ENCODE data around the gene EEFSEC. TPM values are rescaled to one million over a fixed set of nuclear protein-coding genes. Genes with fewer than 3 reads are reported as not detected.

The EEFSEC gene
- total RNA-seq, 1 donor from 2014 or later, result 6.1 TPM

- no peak overlapping the region for H3K4me3 ChIP-seq (ENCODE audit: insufficient read depth, low read depth, low read length)
- no peaks in the 10 kb centered on the region for H3K9me3 Mint-ChIP-seq (ENCODE audit: unreplicated experiment)
Measured at GRCh38 chr3:128253150-128253549, 99.9 kb downstream of the EEFSEC start.

GRCh38 chr3:128254066-128254590, 100.8 kb downstream of the EEFSEC start:
- no peak for FAIRE-seq
- Histone ChIP-seq H3K4me2 (ENCODE audit: low read length) (no peak overlapping the region), H3K4me3 (ENCODE audit: insufficient read depth, low read depth, low read length) (no peak overlapping the region), H4K20me1 (ENCODE audit: insufficient read depth, low read length) (peaks cover 16% of the 10 kb centered on the region), H3K27me3 (ENCODE audit: insufficient read depth, low read length) (no peaks in the 10 kb centered on the region), H3K36me3 (ENCODE audit: insufficient read depth, low read length) (no peaks in the 10 kb centered on the region), H3K4me1 (ENCODE audit: insufficient read depth, low read length) (no peaks in the 10 kb centered on the region), H3K27ac (ENCODE audit: low read depth, low read length) (no peak overlapping the region), H3K9ac (ENCODE audit: low read length) (no peak overlapping the region), H2AFZ (ENCODE audit: low read depth, low read length) (no peak overlapping the region), H3K9me3 (ENCODE audit: insufficient read depth, low read depth, low read length) (no peaks in the 10 kb centered on the region), H3K79me2 (ENCODE audit: insufficient read depth, low read length) (no peaks in the 10 kb centered on the region)
- Mint-ChIP-seq H3K27me3 (ENCODE audit: low read depth, unreplicated experiment) (peaks cover 2% of the 10 kb centered on the region), H3K4me1 (ENCODE audit: low read depth, unreplicated experiment) (peaks cover 14% of the 10 kb centered on the region), H3K9me3 (ENCODE audit: unreplicated experiment) (no peaks in the 10 kb centered on the region), H3K27ac (ENCODE audit: unreplicated experiment) (no peak overlapping the region), H3K4me3 (ENCODE audit: unreplicated experiment) (no peak overlapping the region), H3K36me3 (ENCODE audit: low read depth, unreplicated experiment) (peaks cover 11% of the 10 kb centered on the region)
- TF ChIP-seq CTCF (IDR thresholded peaks at IDR 0.05; ENCODE audit: insufficient read depth, low read depth, low read length) (no peak), EZH2 (IDR thresholded peaks at IDR 0.05; ENCODE audit: insufficient read depth, low read length) (no peak)
- DNase-seq (ENCODE audit: low read depth), result no peak

More at GRCh38 chr3:128253150-128253549, 99.9 kb downstream of the EEFSEC start:
- Histone ChIP-seq H3K9ac (ENCODE audit: low read length) (no peak overlapping the region), H3K27ac (ENCODE audit: low read depth, low read length) (no peak overlapping the region), H2AFZ (ENCODE audit: low read depth, low read length) (no peak overlapping the region), H3K36me3 (ENCODE audit: insufficient read depth, low read length) (no peaks in the 10 kb centered on the region), H4K20me1 (ENCODE audit: insufficient read depth, low read length) (peaks cover 16% of the 10 kb centered on the region), H3K4me1 (ENCODE audit: insufficient read depth, low read length) (no peaks in the 10 kb centered on the region), H3K79me2 (ENCODE audit: insufficient read depth, low read length) (no peaks in the 10 kb centered on the region), H3K4me2 (ENCODE audit: low read length) (no peak overlapping the region), H3K9me3 (ENCODE audit: insufficient read depth, low read depth, low read length) (no peaks in the 10 kb centered on the region), H3K27me3 (ENCODE audit: insufficient read depth, low read length) (no peaks in the 10 kb centered on the region)
- H3K27me3 Mint-ChIP-seq (ENCODE audit: low read depth, unreplicated experiment), result peaks cover 2% of the 10 kb centered on the region
- DNase-seq (ENCODE audit: low read depth) (no peak), FAIRE-seq (no peak)
- H3K4me1 Mint-ChIP-seq (ENCODE audit: low read depth, unreplicated experiment), result peaks cover 14% of the 10 kb centered on the region
- H3K36me3 Mint-ChIP-seq (ENCODE audit: low read depth, unreplicated experiment), result peaks cover 13% of the 10 kb centered on the region
- no peak overlapping the region for H3K4me3 Mint-ChIP-seq (ENCODE audit: unreplicated experiment)
- H3K27ac Mint-ChIP-seq (ENCODE audit: unreplicated experiment), result no peak overlapping the region
- TF ChIP-seq CTCF (IDR thresholded peaks at IDR 0.05; ENCODE audit: insufficient read depth, low read depth, low read length) (no peak), EZH2 (IDR thresholded peaks at IDR 0.05; ENCODE audit: insufficient read depth, low read length) (no peak)

GRCh38 chr3:128254967-128255366, 101.7 kb downstream of the EEFSEC start:
- H3K27ac ChIP-seq (ENCODE audit: low read depth, low read length), result no peak overlapping the region
- Mint-ChIP-seq H3K27ac (ENCODE audit: unreplicated experiment) (no peak overlapping the region), H3K4me3 (ENCODE audit: unreplicated experiment) (no peak overlapping the region), H3K27me3 (ENCODE audit: low read depth, unreplicated experiment) (peaks cover 2% of the 10 kb centered on the region), H3K9me3 (ENCODE audit: unreplicated experiment) (peaks cover 6% of the 10 kb centered on the region), H3K36me3 (ENCODE audit: low read depth, unreplicated experiment) (peaks cover 16% of the 10 kb centered on the region), H3K4me1 (ENCODE audit: low read depth, unreplicated experiment) (peaks cover 14% of the 10 kb centered on the region)
- no peak overlapping the region for H3K9ac ChIP-seq (ENCODE audit: low read length)
- TF ChIP-seq CTCF (IDR thresholded peaks at IDR 0.05; ENCODE audit: insufficient read depth, low read depth, low read length), result no peak
- no peak for TF ChIP-seq EZH2 (IDR thresholded peaks at IDR 0.05; ENCODE audit: insufficient read depth, low read length)
- H3K4me2 ChIP-seq (ENCODE audit: low read length), result no peak overlapping the region
- FAIRE-seq (no peak), DNase-seq (ENCODE audit: low read depth) (no peak)
- H3K36me3 ChIP-seq (ENCODE audit: insufficient read depth, low read length), result no peaks in the 10 kb centered on the region
- no peak overlapping the region for H3K4me3 ChIP-seq (ENCODE audit: insufficient read depth, low read depth, low read length)
- H3K9me3 ChIP-seq (ENCODE audit: insufficient read depth, low read depth, low read length), result no peaks in the 10 kb centered on the region
- no peaks in the 10 kb centered on the region for H3K4me1 ChIP-seq (ENCODE audit: insufficient read depth, low read length)
- H3K27me3 ChIP-seq (ENCODE audit: insufficient read depth, low read length), result no peaks in the 10 kb centered on the region
- H3K79me2 ChIP-seq (ENCODE audit: insufficient read depth, low read length), result no peaks in the 10 kb centered on the region
- H2AFZ ChIP-seq (ENCODE audit: low read depth, low read length), result no peak overlapping the region
- H4K20me1 ChIP-seq (ENCODE audit: insufficient read depth, low read length), result peaks cover 16% of the 10 kb centered on the region
